Measurements from ENCODE around the gene AP5S1.

GRCh38 chr20:3857405-3857804 is 37.1 kb downstream of the AP5S1 start:
- TF ChIP-seq POLR2A (IDR thresholded peaks at IDR 0.05) (no peak), CTCF (IDR thresholded peaks at IDR 0.05) (no peak)

All from heart left ventricle (tissue), 13 donors.